Mesendoderm (in vitro differentiated cells): Measurements from ENCODE around the gene SUGCT.
"Not testable (repeated sequence)": the region's sequence is repeated elsewhere in the genome, so short reads cannot be mapped to it uniquely, and the experiment has no call there.

Source experiments
- DNase-seq: peaks from one replicate; pipeline ENCODE4 v3.0.0; 2013
- H2AK5ac ChIP-seq: 2 replicates; pipeline ENCODE4 v1.6.1; 2013; ENCODE audit warnings: low read length, inconsistent platforms
- H2BK120ac ChIP-seq: 2 replicates; pipeline ENCODE4 v1.6.1; 2013; ENCODE audit warnings: low read depth, mild to moderate bottlenecking, low read length, moderate library complexity, mixed read lengths
- H2BK15ac ChIP-seq: replicated peaks from 2 replicates; pipeline ENCODE4 v1.6.1; 2013; ENCODE audit warnings: low read depth, mild to moderate bottlenecking, moderate library complexity
- H2BK5ac ChIP-seq: 2 replicates; pipeline ENCODE4 v1.6.1; 2013; ENCODE audit warnings: low read length, inconsistent platforms
- H3K18ac ChIP-seq: 2 replicates; pipeline ENCODE4 v1.6.1; 2013; ENCODE audit warnings: mild to moderate bottlenecking, low read length, mixed read lengths
- H3K23ac ChIP-seq: one replicate; pipeline ENCODE4 v1.6.1; 2013; ENCODE audit warnings: low read length
- H3K27ac ChIP-seq: 2 replicates; pipeline ENCODE4 v1.5.1; 2013; ENCODE audit warnings: low read depth, mild to moderate bottlenecking, inconsistent platforms, low read length, moderate library complexity
- H3K27me3 ChIP-seq: 2 replicates; pipeline ENCODE4 v1.6.1; 2013; ENCODE audit warnings: low read length, control low read depth, mild to moderate bottlenecking, inconsistent platforms; ENCODE audit not compliant: insufficient read depth, poor library complexity
- H3K36me3 ChIP-seq: 2 replicates; pipeline ENCODE4 v1.6.1; 2013; ENCODE audit warnings: low read length, inconsistent platforms; ENCODE audit not compliant: control insufficient read depth, insufficient read depth
- H3K4ac ChIP-seq: one replicate; pipeline ENCODE4 v1.6.1; 2013; ENCODE audit warnings: low read depth, mild to moderate bottlenecking, low read length, moderate library complexity
- H3K4me1 ChIP-seq: 2 replicates; pipeline ENCODE4 v1.6.1; 2013; ENCODE audit warnings: low read depth, low read length, inconsistent platforms; ENCODE audit not compliant: control insufficient read depth
- H3K4me2 ChIP-seq: 2 replicates; pipeline ENCODE4 v1.6.1; 2013; ENCODE audit warnings: low read length
- H3K4me3 ChIP-seq: 2 replicates; pipeline ENCODE4 v1.5.1; 2013; ENCODE audit warnings: mild to moderate bottlenecking, low read length
- H3K56ac ChIP-seq: one replicate; pipeline ENCODE4 v1.6.1; 2013; ENCODE audit warnings: low read length
- H3K79me1 ChIP-seq: 2 replicates; pipeline ENCODE4 v1.6.1; 2013; ENCODE audit warnings: low read length, inconsistent platforms
- H3K79me2 ChIP-seq: 2 replicates; pipeline ENCODE4 v1.6.1; 2013; ENCODE audit warnings: mild to moderate bottlenecking, low read length; ENCODE audit not compliant: control insufficient read depth, insufficient read depth
- H3K9ac ChIP-seq: 2 replicates; pipeline ENCODE4 v1.6.1; 2013; ENCODE audit warnings: low read length, inconsistent platforms
- H4K5ac ChIP-seq: one replicate; pipeline ENCODE4 v1.6.1; 2013; ENCODE audit warnings: low read length
- H4K8ac ChIP-seq: one replicate; pipeline ENCODE4 v1.6.1; 2013; ENCODE audit warnings: low read depth, mild to moderate bottlenecking, control low read depth, low read length, moderate library complexity
- WGBS: extraction: QIAGEN DNeasy Blood & Tissue Kit; methylation state at CpG from one replicate; pipeline ENCODE4 v1.1.7; 2013; ENCODE audit warnings: low lambda C conversion rate, missing lambda C conversion rate; ENCODE audit not compliant: insufficient coverage; ENCODE audit errors: extremely low coverage; 5-methylcytosine and 5-hydroxymethylcytosine counted together

The SUGCT gene

DNA sequence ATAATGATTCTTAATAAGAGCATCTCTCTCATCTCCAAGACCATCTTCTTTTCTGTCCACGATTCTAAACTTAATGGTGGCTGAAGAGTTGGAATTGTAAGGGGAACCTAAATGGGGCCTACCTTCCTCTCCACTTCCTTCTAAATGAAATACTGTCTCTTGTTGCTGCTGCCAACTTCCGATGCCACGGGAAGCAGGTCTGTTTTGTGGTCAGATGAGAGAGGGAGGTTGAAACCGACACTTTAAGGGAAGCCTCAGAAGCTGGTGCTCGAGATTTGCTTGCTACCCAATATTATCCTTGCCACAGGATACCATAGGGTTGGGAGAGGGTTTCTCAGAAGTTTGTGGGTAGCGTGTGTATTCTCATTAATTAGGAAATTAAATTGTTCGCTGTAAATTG, 464.1 kb downstream of the SUGCT start:
- no peak overlapping the region for H3K4me3 ChIP-seq

DNA sequence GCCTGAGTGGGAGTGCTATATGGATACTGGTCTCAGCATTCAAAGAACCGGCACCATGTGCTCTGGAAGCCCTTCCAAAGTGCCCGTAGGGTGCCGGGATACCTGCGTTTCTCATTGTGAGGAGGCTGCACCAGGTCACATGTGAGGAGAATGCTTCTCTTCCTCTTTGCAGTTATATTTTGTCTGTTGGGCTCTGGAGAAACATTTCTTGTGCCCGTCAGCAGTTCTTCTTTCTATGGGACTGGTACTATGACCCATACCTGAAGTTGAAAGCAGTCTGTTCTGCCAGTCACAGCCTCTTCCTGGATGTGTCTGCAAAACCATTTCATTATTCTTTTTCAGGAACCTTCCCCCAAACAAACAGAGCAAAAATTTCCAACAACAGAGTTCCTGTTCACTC, 465.0 kb downstream of the SUGCT start:
- H2BK15ac ChIP-seq: no peak overlapping the region
- no peak overlapping the region for H3K4ac ChIP-seq
- H3K4me1 ChIP-seq: no peaks in the 10 kb centered on the region
- H3K79me1 ChIP-seq: no peaks in the 10 kb centered on the region
- H3K4me3 ChIP-seq: no peak overlapping the region
- no peaks in the 10 kb centered on the region for H3K27me3 ChIP-seq
- no peak overlapping the region for H3K56ac ChIP-seq
- no peak overlapping the region for H3K9ac ChIP-seq
- H3K79me2 ChIP-seq: no peaks in the 10 kb centered on the region
- no peak overlapping the region for H4K8ac ChIP-seq
- H2AK5ac ChIP-seq: no peak overlapping the region
- no peaks in the 10 kb centered on the region for H3K36me3 ChIP-seq
- H3K4me2 ChIP-seq: no peak overlapping the region
- H3K27ac ChIP-seq: peak overlapping the region; percentile 28
- no peak overlapping the region for H3K23ac ChIP-seq
- no peak overlapping the region for H3K18ac ChIP-seq
- no peak for DNase-seq
- H4K5ac ChIP-seq: no peak overlapping the region
- no peak overlapping the region for H2BK5ac ChIP-seq
- H2BK120ac ChIP-seq: no peak overlapping the region
- no CpG with 5 or more reads among the region's 5 CpGs for WGBS

More for the DNA sequence above, 464.1 kb downstream of the SUGCT start:
- Histone ChIP-seq H3K36me3 (no peaks in the 10 kb centered on the region), H3K79me2 (no peaks in the 10 kb centered on the region), H3K18ac (no peak overlapping the region), H2BK5ac (no peak overlapping the region), H4K5ac (no peak overlapping the region), H2BK15ac (no peak overlapping the region), H3K79me1 (no peaks in the 10 kb centered on the region), H3K4ac (no peak overlapping the region), H4K8ac (no peak overlapping the region), H3K9ac (no peak overlapping the region), H3K4me2 (no peak overlapping the region), H3K56ac (no peak overlapping the region), H3K27ac (no peak overlapping the region), H3K27me3 (no peaks in the 10 kb centered on the region), H3K4me1 (no peaks in the 10 kb centered on the region), H2AK5ac (no peak overlapping the region), H3K23ac (no peak overlapping the region), H2BK120ac (no peak overlapping the region)
- WGBS: 100% methylated on average over 2 of the region's 7 CpGs
- no peak for DNase-seq

DNA sequence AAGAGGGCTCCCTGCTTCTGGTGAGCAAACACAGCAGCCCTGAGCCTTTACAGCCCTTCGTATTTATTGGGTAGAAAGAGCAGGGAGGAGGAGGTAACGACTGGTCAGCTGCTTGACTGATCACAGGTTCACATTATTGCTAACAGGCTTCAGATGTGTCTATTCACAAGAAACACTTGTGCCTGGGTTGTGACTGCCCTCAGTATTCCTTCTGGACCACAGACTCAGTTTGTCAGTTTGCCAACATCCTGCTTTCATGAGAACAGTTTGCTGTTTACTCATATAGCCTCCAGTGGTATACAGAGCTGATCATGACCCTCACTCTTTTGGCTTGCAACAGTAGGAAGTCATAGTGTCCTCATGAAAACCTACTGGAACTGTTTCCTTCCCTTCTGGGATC, 467.5 kb downstream of the SUGCT start:
- not testable (repeated sequence) for H3K4ac ChIP-seq, H3K18ac ChIP-seq, H4K5ac ChIP-seq, H3K79me1 ChIP-seq, H3K79me2 ChIP-seq, H2BK5ac ChIP-seq, H3K4me3 ChIP-seq, H3K9ac ChIP-seq, DNase-seq, H3K23ac ChIP-seq, H2BK15ac ChIP-seq, H3K4me2 ChIP-seq, H3K27me3 ChIP-seq, H3K36me3 ChIP-seq, H2AK5ac ChIP-seq, H2BK120ac ChIP-seq, H3K27ac ChIP-seq, H4K8ac ChIP-seq, H3K4me1 ChIP-seq, H3K56ac ChIP-seq
- no CpG with 5 or more reads among the region's 2 CpGs for WGBS

DNA sequence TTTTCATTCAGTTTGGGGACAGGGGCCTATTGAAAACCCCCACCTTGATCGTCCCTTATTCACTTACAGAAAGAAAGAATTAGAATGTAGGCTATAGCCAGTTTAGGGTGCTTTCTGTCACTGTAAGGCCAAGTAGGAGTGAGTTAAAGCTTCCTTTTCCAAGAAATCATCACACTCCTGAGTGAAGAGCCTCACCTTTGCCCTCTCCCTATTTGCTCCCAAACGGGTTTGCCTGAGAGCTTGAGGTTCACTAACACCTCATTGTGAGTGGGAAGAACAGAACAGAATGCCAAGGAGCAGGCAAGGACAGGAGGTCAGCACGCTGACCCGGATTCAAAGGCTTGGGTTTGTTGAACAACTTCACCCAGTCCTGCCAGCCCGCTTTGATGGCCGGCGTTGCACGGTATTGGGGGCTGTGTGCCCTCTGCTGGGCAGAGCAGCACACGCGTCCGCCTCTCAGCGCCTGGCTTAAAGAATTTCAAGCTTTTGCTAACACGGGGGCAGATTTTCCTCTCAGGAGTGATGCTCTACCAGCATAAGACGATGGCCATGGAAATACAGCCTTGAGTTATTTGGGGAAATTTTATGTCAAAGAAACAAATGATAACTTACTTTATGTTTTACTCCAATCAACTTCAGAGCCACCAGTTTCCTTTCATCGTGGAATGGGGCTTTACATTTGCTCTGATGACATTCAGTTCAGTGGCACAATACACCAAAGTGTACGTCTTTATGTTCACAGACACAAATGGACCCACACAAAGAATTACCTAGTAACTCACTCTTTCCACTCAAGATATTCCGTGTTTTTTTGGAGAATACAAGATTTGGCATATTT, 470.0 kb downstream of the SUGCT start:
- H2BK5ac ChIP-seq: no peak overlapping the region
- H3K79me1 ChIP-seq: no peaks in the 10 kb centered on the region
- no peak overlapping the region for H2AK5ac ChIP-seq
- no peak overlapping the region for H2BK15ac ChIP-seq
- no peak overlapping the region for H3K9ac ChIP-seq
- no peak overlapping the region for H3K4me3 ChIP-seq
- H4K5ac ChIP-seq: no peak overlapping the region
- H3K56ac ChIP-seq: no peak overlapping the region
- H3K4me2 ChIP-seq: no peak overlapping the region
- no peaks in the 10 kb centered on the region for H3K4me1 ChIP-seq
- no CpG with 5 or more reads among the region's 17 CpGs for WGBS
- no peak overlapping the region for H3K18ac ChIP-seq
- no peak overlapping the region for H3K23ac ChIP-seq
- H4K8ac ChIP-seq: no peak overlapping the region
- no peak overlapping the region for H3K27ac ChIP-seq
- no peak overlapping the region for H3K4ac ChIP-seq
- H2BK120ac ChIP-seq: no peak overlapping the region
- no peaks in the 10 kb centered on the region for H3K36me3 ChIP-seq
- DNase-seq: peak; percentile 74
- H3K27me3 ChIP-seq: no peaks in the 10 kb centered on the region
- no peaks in the 10 kb centered on the region for H3K79me2 ChIP-seq

DNA sequence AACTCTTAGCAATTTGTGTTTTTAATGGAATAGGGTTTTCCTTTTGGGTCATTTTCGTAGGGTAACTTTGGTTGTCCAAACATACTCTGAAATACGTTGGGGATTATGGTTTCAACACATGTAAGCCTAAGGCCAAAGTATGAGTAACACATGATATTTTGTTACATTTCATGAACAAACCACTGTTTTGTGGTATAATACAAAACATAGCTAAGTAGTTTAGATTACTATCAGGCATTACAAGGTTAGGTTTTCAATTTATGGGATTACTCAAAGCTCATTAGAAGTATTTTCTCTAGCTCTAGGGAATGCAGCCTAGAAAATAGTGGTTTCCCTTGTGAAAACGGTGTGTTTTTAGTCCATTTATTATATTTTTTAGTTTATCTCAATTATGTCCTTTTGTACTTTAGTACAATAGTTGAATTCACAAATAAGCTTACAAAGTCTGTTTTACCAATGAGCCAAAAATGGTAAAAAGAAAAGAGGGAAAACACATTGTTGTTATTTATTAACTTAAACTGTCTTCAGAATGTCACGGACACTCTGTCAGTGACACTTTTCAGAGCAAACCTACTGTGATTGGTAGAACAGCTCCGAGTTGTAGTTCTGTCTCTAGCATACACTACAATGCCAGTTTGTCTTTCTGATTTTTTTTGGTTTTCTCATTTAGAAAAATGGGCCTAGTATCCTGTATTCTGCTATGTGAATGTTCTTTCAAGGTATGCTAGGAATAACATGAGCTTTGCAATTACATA, 473.7 kb downstream of the SUGCT start:
- no peak for DNase-seq
- H2BK120ac ChIP-seq: no peak overlapping the region
- H3K27me3 ChIP-seq: no peaks in the 10 kb centered on the region
- no peak overlapping the region for H2BK5ac ChIP-seq
- H4K8ac ChIP-seq: no peak overlapping the region
- no peak overlapping the region for H3K4me3 ChIP-seq
- H3K4ac ChIP-seq: no peak overlapping the region
- H3K18ac ChIP-seq: no peak overlapping the region
- H3K56ac ChIP-seq: no peak overlapping the region
- no peaks in the 10 kb centered on the region for H3K36me3 ChIP-seq
- no peak overlapping the region for H3K23ac ChIP-seq
- no peak overlapping the region for H2BK15ac ChIP-seq
- WGBS: no CpG with 5 or more reads among the region's 5 CpGs
- H3K4me1 ChIP-seq: no peaks in the 10 kb centered on the region
- H3K27ac ChIP-seq: no peak overlapping the region
- no peaks in the 10 kb centered on the region for H3K79me1 ChIP-seq
- H3K79me2 ChIP-seq: no peaks in the 10 kb centered on the region
- no peak overlapping the region for H3K4me2 ChIP-seq
- H2AK5ac ChIP-seq: no peak overlapping the region
- no peak overlapping the region for H4K5ac ChIP-seq
- H3K9ac ChIP-seq: no peak overlapping the region
